ENCODE measurements around the gene ARL16.
"Not testable (repeated sequence)": the region's sequence is repeated elsewhere in the genome, so short reads cannot be mapped to it uniquely, and the experiment has no call there.

The ARL16 gene

DNA sequence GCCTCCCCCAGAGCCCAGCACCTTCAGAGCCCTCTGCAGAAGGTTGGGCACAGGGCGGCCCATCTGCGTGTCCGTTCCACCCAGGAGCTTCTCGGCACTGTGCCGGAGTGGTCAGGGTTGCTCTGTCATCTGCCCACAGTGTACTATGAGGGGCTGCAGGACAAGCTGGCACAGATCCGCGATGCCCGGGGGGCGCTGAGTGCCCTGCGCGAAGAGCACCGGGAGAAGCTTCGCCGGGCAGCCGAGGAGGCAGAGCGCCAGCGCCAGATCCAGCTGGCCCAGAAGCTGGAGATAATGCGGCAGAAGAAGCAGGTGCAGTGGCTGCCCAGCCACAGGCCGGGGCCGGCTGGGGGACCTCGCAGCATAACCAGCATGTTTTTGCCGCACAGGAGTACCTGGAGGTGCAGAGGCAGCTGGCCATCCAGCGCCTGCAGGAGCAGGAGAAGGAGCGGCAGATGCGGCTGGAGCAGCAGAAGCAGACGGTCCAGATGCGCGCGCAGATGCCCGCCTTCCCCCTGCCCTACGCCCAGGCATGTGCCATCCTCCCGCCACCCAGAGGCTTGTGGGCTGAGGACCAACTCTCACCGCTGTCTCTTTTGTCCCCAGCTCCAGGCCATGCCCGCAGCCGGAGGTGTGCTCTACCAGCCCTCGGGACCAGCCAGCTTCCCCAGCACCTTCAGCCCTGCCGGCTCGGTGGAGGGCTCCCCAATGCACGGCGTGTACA lies 12.8 kb upstream of the ARL16 start:
- DNase-seq (ENCODE audit: low read depth in 2 of 2), result no peak

DNA sequence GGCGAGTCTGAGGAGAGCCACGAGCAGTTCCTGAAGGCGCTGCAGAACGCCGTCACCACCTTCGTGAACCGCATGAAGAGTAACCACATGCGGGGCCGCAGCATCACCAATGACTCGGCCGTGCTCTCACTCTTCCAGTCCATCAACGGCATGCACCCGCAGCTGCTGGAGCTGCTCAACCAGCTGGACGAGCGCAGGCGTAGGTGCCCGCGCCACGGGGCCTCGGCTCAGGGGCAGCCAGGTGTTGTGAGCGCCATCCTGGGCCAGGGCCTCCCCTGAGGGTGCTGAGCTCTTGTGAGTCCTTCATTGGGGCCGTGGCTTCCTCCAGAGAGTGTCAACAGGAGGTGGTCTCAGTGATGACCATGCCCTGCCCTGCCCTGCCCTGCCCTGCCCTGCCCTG lies 12.2 kb upstream of the ARL16 start:
- DNase-seq (ENCODE audit: low read depth in 2 of 2), result no peak

DNA sequence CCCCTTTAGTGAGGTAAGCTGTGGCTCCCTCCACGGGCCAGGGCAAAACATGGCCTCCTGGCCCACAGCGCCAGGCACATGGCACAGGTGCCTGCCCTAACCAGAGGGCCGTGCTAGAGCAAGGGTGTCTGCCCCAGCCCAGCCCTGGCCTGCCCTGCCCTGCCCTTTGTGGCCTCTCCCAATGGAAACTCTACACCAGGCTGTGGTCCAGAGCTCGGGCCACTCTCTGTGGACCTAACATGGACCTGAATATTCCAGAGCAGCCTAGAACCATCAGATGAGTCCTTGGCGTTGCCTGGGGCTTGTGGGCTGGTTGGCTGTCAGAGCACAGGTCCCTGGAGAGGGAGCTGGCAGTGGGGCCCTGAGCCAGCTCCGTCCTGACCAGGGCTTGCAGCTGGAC lies 11.6 kb upstream of the ARL16 start:
- no peak for DNase-seq (ENCODE audit: low read depth in 2 of 2)

DNA sequence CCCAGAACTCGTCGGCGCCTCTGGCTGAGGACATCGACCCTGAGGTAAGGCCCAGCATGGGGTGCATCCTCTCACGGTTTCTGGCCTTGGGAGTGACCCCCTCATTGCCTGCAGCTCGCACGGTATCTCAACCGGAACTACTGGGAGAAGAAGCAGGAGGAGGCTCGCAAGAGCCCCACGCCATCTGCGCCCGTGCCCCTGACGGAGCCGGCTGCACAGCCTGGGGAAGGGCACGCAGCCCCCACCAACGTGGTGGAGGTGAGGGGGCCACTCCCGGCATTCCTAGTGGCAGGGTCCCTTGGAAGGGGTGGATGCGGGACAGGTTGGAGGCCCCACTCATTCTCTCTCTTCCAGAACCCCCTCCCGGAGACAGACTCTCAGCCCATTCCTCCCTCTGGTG lies 11.2 kb upstream of the ARL16 start:
- no peak for DNase-seq (ENCODE audit: low read depth in 2 of 2)

DNA sequence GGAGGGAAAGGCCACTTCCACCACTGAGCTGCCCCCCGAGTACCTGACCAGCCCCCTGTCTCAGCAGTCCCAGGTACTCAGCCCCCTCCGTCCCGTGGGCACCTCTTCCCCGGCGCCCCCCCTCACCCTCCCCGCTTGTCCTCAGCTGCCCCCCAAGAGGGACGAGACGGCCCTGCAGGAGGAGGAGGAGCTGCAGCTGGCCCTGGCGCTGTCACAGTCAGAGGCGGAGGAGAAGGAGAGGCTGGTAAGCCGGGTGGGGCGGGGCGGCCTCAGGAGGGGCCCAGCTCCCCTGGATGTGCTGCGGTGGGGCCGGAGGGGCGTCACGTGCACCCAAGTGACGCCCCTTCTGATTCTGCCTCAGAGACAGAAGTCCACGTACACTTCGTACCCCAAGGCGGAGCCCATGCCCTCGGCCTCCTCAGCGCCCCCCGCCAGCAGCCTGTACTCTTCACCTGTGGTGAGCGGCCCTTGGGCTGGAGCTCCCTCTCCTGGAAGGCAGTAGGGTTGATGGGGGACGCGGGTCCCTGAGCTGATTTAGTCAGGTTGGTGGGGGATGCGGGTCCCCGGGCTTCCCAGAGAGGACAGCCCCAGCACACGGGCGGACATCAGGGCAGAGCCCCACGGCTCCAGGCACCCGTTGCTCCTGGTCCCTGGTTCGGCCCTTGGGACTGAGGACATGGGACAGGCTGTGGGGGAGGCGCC lies 10.1 kb upstream of the ARL16 start:
- DNase-seq (ENCODE audit: low read depth in 2 of 2), result no peak

DNA sequence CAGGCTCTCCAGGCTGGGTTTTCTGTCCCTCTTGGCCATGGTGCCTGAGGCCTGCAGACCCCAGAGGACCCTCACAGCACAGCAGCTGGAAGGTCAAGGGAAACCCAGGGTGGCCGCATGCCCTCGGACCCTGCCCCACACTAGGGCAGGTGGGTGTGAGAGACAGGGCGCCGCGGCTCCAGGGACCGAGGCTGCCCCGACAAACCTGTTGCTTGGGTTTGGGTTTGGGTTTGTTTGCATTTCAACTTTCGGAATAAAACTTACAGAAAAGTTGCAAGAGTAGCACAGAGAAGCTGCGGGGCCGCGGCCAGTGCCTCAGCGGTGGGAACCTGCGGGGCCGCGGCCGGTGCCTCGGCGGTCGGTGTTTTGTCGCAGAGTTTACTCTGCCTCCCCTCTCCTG lies 8.0 kb upstream of the ARL16 start:
- no peak for DNase-seq (ENCODE audit: low read depth in 2 of 2)

DNA sequence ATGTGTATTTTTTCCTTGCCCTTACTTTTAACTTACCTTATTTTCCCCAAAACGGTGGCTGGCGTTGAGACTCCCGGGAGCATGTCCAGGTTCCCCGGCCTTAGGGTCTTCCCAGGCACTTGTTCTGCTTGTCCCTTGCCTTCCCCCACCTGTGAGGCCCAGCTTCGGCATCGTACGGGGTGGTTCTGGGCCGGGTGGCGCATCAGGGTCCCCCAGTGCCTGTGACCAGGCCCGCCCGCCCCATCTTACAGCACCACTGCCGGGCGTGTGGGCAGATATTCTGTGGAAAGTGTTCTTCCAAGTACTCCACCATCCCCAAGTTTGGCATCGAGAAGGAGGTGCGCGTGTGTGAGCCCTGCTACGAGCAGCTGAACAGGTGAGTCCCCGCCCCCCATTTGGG lies 7.6 kb upstream of the ARL16 start:
- no peak for DNase-seq (ENCODE audit: low read depth in 2 of 2)

DNA sequence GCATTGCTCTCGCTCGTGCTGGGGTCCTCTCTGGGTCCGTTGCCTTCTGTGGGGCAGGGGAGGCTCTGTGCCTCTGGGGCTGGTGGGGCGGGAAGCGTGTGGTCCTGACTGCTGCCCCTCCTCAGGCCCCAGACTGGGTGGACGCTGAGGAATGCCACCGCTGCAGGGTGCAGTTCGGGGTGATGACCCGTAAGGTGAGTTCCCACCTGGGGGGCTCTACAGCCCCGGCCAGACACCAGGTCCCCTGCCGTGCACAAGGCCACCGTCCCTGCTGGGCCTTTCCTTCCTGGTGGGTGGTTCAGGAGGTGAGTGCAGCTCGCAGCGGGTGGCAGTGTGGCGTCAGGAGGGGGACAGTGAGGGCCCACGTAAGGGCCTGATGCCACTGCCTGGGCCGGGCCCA lies 7.0 kb upstream of the ARL16 start:
- DNase-seq (ENCODE audit: low read depth in 2 of 2), result no peak

DNA sequence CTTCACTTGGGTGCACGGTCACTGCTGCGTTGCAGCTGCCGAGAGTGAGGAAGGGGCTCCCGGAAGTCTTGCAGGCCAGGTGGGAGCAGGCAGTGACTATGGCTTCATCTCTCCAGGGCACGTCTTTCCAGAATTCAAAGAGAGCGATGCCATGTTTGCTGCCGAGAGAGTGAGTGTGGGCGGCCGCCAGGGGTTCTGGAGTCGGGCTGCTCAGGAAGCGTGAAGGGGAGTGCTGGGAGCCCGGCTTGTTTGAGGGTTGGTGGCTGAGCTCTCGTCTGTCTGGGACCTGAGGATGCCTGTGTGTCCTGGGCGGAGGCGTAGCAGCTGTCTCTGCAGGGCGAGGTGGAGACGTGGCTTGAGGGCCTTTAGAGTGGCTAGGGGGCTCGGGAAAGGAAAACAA lies 6.5 kb upstream of the ARL16 start:
- no peak for DNase-seq (ENCODE audit: low read depth in 2 of 2)

DNA sequence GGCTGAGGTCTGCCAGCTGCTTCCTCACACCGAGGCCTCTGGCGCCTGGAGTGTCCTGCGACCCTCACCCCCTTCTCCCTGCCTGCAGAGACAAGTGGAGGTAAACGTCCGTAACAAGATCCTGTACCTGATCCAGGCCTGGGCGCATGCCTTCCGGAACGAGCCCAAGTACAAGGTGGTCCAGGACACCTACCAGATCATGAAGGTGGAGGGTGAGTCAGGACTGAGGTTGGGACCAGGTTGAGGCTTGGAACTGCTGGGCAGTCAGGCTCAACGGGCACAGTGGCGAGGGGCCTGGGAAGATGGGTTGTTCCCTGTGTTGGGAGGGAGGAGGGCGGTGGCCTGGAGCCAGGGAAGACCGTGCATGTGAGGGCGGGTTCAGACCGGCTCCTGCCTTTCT lies 5.0 kb upstream of the ARL16 start:
- DNase-seq (ENCODE audit: low read depth in 2 of 2), result no peak

DNA sequence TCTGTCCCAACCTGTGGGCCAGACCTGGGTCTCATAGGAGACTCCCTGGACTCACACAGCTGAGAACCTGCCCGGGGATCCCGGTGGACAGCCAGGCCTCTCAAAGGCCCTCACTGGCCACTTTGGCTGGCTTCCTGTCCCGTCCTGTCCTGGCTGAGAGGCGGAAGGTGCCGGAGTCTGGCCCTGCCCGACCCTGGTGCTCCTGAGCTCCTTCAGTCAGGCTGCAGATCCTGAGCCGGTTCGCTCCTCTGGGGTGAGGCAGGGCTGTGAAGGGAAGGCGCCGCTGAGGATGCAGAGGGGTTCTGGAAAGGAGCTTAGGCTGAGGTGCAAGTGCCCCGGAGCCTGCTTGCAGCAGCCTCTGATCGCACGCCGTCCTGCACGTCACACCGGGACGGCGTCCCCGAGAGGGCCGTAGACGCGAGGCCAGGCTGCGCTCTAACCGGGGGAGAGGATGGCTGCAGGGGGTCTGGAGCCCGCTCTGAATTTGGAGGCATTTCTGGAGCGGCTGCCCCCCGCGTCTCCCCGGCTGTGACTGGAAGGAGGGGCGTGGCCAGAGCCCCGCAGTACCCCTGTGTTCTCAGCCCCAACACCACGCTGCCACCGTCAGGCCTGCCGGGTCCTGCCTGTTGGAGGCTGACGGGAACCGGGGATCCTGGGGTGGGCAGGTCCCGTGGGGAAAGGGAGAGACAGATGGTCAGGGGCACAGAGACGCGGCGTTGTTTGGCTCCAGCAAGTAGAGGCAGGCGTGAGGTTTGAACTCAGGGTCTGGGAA lies 4.4 kb upstream of the ARL16 start:
- DNase-seq (ENCODE audit: low read depth in 2 of 2), result no peak

DNA sequence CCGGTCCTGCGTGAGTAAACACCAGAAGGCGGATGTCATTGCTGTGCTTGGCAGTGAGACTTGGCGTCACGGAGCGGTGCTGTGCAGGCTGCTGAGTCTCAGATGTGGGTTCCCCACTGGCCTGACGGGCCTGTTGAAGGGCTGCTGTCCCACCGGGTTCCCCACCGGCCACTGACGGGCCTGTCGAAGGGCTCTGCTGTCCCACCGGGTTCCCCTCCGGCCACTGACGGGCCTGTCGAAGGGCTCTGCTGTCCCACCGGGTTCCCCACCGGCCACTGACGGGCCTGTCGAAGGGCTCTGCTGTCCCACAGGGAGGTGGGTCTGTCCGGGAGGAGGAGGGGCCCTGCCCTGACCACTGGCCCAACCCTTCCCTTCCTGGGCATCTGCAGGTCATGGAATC lies 3.0 kb upstream of the ARL16 start:
- DNase-seq (ENCODE audit: low read depth in 2 of 2), result no peak

DNA sequence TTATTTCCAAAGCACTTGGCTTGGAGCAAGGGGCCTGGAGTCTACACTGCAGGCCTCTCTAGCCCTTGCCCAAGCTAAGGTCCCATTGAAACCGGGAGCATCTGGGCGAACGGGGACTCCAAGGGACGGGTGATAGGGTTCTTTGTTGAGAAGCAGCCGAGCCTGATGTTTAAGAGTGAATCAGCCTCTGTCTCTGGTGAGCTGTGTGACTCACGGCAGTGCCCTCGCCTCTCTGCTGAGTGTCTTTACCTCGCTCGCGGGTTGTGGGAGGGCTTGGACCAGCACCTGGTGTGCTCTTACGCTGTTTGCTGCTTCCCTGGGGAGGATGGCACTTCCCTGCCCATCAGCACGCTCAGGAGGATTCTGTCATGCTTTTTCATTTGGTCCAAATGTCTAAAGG lies 1.5 kb upstream of the ARL16 start:
- peak in 1 of 2 donors; percentile 34 for DNase-seq (ENCODE audit: low read depth in 2 of 2)

DNA sequence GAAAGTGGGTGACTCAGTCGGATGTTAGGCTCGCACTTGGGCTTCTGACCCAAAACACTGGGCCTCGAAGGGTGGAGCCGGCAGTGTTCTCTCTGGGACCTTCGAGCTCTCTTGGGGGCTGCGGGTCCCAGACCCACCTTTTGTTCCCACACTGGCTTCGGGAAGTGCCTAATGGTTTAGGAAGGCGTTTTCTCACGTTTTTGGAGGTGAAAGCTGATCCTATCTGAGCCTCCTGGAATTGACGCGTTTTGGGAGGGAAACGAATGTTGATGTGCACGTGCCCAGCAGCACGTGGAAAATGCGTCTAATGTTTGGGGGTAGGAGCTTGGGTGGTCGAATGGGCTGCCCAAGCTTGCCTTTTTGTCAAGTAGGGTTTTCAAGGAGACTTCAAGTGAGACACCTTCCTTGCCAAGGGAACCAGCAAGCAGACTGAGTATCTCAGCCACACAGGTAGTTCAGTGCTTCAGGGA lies 880 bp upstream of the ARL16 start:
- no peak for DNase-seq (ENCODE audit: low read depth in 2 of 2)

DNA sequence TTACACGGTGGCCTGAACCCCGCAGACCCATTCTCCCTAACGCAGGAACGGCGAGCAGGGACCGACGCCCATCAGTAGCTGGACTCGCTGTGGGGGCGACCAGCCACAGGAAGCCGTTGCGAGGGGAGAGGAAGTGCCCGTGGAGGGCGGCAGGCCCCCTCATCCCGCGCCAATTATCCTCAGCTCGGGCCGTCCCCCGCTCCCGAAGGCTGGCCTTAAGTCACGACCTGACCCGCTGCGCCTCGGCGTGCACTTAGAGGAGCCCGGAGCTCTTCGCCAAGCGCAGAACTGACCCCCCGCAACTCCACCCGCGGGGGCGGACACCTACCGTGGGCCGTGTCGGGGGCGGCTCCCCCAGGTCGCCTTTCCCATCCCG lies 401 bp downstream of the ARL16 start:
- no peak for DNase-seq (ENCODE audit: low read depth in 2 of 2)

DNA sequence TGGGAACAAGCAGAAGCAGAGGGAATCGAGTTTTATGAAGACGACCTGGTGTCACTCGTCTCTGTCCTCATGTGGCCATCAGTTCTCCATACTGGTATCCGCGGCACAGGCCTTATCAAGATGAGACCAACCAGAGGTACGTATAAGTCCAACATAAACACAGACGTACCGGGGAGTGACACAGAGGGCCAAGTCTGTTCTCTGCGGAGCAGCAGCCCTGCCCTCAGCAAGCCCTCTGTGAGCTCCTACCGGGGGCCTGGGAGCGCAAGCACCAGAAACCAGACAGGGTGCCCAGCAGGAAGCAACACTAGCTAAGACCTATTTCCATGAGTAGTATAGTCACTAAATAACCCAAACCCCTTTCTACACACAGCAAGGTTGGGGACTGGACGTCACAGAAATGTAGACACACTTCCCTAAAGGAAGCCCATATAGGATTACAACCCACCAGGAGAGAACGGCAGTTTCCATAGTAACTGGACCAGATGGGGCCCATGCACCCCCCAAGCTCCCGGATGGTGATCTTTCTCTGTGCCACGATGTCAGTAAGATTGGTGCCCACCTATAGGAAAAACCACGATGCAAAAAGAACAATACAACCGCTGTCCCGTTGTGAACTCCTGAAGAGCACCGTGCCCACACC lies 911 bp downstream of the ARL16 start:
- no peak for DNase-seq (ENCODE audit: low read depth in 2 of 2)

DNA sequence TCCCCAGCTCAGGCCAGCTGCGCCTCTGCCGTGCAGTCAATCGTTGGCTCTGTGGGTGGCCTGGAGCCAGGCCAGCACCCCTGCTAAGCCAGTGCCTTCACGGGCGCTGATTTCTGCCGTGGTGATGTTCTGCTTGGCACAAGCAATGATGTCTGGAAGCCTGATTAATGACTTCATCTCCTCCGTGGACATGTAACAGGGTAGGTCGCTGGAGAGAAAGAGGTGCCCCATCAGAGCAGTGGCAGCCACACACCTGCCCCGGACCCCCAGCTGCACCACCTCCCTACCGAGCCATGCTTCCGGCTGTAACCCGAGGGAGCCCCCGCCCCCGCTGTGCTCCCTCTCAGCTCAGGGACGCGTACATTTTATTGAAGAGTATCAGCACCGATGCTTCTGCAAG lies 1.9 kb downstream of the ARL16 start:
- no peak for DNase-seq (ENCODE audit: low read depth in 2 of 2)

DNA sequence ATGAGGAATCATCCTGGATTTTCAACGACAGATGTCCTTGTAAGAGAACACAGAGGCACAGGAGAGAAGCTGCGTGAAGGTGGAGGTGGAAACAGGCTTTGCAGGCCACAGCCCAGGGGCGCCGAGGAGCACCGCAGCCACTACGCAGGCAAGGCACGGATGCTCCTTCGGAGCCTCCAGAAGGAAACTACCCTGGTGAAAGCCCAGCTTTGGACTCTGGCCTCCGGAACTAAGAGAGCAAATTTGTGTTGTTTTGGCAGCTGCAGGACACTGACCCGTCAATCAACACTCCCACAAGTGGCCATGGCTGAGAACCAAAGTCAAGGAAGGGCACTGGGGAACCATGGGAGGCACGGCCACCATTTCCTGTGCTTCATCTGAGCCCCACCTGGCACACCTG lies 3.4 kb downstream of the ARL16 start:
- no peak for DNase-seq (ENCODE audit: low read depth in 2 of 2)

DNA sequence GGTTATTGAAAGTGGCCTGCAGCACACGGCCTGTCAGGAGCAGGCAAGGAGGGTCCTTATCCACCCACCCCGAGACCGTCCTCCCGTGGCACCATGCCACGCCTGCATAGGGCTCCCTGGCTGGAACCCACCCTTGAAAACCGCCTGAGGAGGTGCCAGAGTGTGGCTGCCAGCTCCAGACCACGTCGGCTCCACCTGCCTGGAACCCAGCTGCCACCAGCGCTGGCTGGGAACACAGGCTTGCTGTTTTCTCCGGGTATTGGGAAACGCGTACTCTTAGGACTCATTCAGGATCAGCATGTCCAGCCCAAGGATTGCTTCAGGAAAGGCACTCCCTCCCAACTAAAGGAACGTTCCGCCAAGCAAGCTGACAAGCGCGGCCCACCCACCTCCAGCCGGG lies 6.7 kb downstream of the ARL16 start:
- DNase-seq (ENCODE audit: low read depth in 2 of 2), result no peak

DNA sequence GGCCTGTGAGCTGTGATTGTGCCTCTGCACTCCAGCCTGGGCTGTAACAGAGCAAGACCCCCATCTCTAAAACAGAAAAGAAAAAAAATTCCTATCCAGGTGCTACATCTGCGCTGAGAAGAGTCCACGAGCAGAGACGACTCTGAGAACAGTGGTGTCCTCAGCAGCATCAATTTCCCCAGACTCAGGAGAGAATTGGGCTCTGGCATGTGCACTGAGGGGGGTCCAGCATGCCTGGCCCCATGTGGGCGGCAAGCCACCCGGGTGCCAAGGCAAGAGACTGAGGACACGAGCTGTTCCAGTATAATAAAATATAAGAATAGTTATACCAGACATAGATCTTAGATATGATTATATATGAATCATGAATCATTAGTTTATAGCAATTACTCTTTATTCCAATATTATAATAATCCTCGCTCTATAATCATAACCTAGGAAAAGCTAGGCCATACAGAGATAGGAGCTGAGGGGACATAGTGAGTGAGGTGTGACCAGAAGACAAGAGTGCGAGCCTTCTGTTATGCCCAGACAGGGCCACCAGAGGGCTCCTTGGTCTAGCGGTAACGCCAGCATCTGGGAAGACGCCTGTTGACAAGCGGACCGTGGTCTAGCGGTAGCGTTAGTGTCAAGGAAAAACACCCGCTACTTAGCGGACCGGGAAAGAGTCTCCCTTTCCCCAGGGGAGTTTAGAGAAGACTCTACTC lies 7.9 kb downstream of the ARL16 start:
- not testable (repeated sequence) for DNase-seq (ENCODE audit: low read depth in 2 of 2)

DNA sequence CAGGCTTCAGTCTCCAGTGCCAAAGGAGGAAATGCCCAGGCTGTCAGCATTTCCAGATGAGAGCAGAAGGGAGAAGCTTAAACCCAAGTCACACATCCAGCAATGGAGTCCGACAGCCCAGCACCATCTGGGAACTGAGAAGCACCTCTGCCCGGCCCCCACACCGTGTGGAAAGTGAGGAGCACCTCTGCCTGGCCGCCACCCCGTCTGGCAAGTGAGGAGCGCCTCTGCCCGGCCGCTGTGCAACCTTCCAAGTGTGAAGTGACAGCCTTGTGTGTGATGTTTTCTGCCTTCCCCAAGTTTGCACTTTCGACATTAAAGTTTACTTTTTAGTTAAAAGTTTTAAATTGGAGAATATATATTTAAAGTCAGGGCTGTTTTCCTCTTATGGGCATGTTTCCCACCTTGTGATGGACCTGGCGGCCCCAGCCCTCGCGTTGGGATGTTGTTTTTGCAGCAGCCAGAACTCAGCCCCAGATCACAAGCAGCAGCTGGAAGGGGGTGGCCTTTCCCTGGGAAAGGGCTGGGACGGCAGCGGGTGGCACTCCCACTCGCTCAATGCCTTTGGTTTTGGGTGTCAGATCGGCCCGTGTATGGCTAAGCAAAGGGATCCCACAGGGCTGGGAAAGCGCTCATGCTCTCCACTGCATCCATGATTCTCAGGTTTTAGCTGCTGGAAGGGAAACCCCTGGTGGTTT lies 9.9 kb downstream of the ARL16 start:
- no peak for DNase-seq (ENCODE audit: low read depth in 2 of 2)
